Astrocyte (in vitro differentiated cells and primary cell): ENCODE data around the gene CDC26. TPM values are rescaled to one million over a fixed set of nuclear protein-coding genes. Genes with fewer than 3 reads are reported as not detected.

Experiments used
- DNase-seq: peaks from one replicate; pipeline ENCODE4 v3.0.0-alpha.2; 2010; ENCODE audit warnings: low read depth
- FAIRE-seq: peaks from 2 replicates; lab custom pipeline; 2011; peaks lifted over from hg19 to GRCh38; lab: Jason Lieb, UNC
- H2AFZ ChIP-seq: 2 replicates; pipeline ENCODE4 v1.6.0; 2012; ENCODE audit warnings: low read depth, low read length, inconsistent platforms
- H3K27ac ChIP-seq: 2 replicates; pipeline ENCODE4 v1.5.1; 2011; ENCODE audit warnings: low read depth, low read length, inconsistent platforms
- H3K27me3 ChIP-seq: 2 replicates; pipeline ENCODE4 v1.6.0; 2011; ENCODE audit warnings: low read length, inconsistent platforms; ENCODE audit not compliant: insufficient read depth
- H3K36me3 ChIP-seq: 2 replicates; pipeline ENCODE4 v1.5.1; 2011; ENCODE audit warnings: low read length, inconsistent platforms; ENCODE audit not compliant: insufficient read depth
- H3K4me1 ChIP-seq: 2 replicates; pipeline ENCODE4 v1.5.1; 2011; ENCODE audit warnings: low read length, inconsistent platforms; ENCODE audit not compliant: insufficient read depth
- H3K4me2 ChIP-seq: 2 replicates; pipeline ENCODE4 v1.6.0; 2012; ENCODE audit warnings: low read length, inconsistent platforms
- H3K4me3 ChIP-seq: 2 replicates; pipeline ENCODE4 v1.5.1; 2011; ENCODE audit warnings: low read depth, mild to moderate bottlenecking, low read length, inconsistent platforms; ENCODE audit not compliant: insufficient read depth
- H3K79me2 ChIP-seq: 2 replicates; pipeline ENCODE4 v1.6.0; 2012; ENCODE audit warnings: mild to moderate bottlenecking, low read length, inconsistent platforms; ENCODE audit not compliant: insufficient read depth
- H3K9ac ChIP-seq: 2 replicates; pipeline ENCODE4 v1.6.0; 2012; ENCODE audit warnings: mild to moderate bottlenecking, low read length, inconsistent platforms
- H3K9me3 ChIP-seq: 2 replicates; pipeline ENCODE4 v1.5.1; 2012; ENCODE audit warnings: low read depth, mild to moderate bottlenecking, low read length, inconsistent platforms; ENCODE audit not compliant: insufficient read depth
- H4K20me1 ChIP-seq: 2 replicates; pipeline ENCODE4 v1.6.0; 2012; ENCODE audit warnings: low read length, inconsistent platforms; ENCODE audit not compliant: insufficient read depth
- H3K27ac Mint-ChIP-seq: one replicate; pipeline ENCODE4 v1.8.0; 2021; ENCODE audit warnings: mild to moderate bottlenecking, mixed read lengths; ENCODE audit not compliant: unreplicated experiment
- H3K27me3 Mint-ChIP-seq: one replicate; pipeline ENCODE4 v1.8.0; 2021; ENCODE audit warnings: low read depth, mixed read lengths; ENCODE audit not compliant: unreplicated experiment
- H3K36me3 Mint-ChIP-seq: one replicate; pipeline ENCODE4 v1.8.0; 2021; ENCODE audit warnings: low read depth, mixed read lengths; ENCODE audit not compliant: unreplicated experiment
- H3K4me1 Mint-ChIP-seq: one replicate; pipeline ENCODE4 v1.8.0; 2021; ENCODE audit warnings: low read depth, mixed read lengths; ENCODE audit not compliant: unreplicated experiment
- H3K4me3 Mint-ChIP-seq: one replicate; pipeline ENCODE4 v1.8.0; 2021; ENCODE audit warnings: mild to moderate bottlenecking, moderate library complexity, mixed read lengths; ENCODE audit not compliant: unreplicated experiment
- H3K9me3 Mint-ChIP-seq: one replicate; pipeline ENCODE4 v1.8.0; 2021; ENCODE audit warnings: mild to moderate bottlenecking, mixed read lengths; ENCODE audit not compliant: unreplicated experiment
- CTCF ChIP-seq: IDR thresholded peaks from 2 replicates; pipeline ENCODE4 v1.5.1; 2011; ENCODE audit warnings: low read depth, mild to moderate bottlenecking, inconsistent platforms, low read length, moderate library complexity; ENCODE audit not compliant: insufficient read depth
- EZH2 ChIP-seq: IDR thresholded peaks from 2 replicates; pipeline ENCODE4 v1.6.1; 2012; ENCODE audit warnings: mild to moderate bottlenecking, low read length, inconsistent platforms; ENCODE audit not compliant: insufficient read depth
- total RNA-seq: library from RNA; stranded (reverse); gene quantifications from 2 replicates; pipeline ENCODE4 v1.2.1, GENCODE V29; 2021

CDC26 gene
- total RNA-seq, 1 donor from 2014 or later: 23.9 TPM

GRCh38 chr9:113320051-113320450 lies 44.7 kb upstream of the CDC26 start:
- Histone ChIP-seq H3K27ac (no peak overlapping the region), H3K79me2 (no peaks in the 10 kb centered on the region), H3K4me1 (no peaks in the 10 kb centered on the region), H3K27me3 (no peaks in the 10 kb centered on the region), H4K20me1 (no peaks in the 10 kb centered on the region), H3K4me2 (no peak overlapping the region), H3K9me3 (no peaks in the 10 kb centered on the region), H2AFZ (no peak overlapping the region), H3K9ac (no peak overlapping the region), H3K36me3 (no peaks in the 10 kb centered on the region), H3K4me3 (no peak overlapping the region)
- H3K4me1 Mint-ChIP-seq: no peaks in the 10 kb centered on the region
- peaks cover 6% of the 10 kb centered on the region for H3K9me3 Mint-ChIP-seq
- peaks cover 15% of the 10 kb centered on the region for H3K27me3 Mint-ChIP-seq
- no peak overlapping the region for H3K4me3 Mint-ChIP-seq
- FAIRE-seq: no peak
- H3K36me3 Mint-ChIP-seq: peaks cover 7% of the 10 kb centered on the region
- DNase-seq: no peak
- H3K27ac Mint-ChIP-seq: no peak overlapping the region
- TF ChIP-seq EZH2: no peak
- no peak for TF ChIP-seq CTCF

- TF ChIP-seq EZH2 (no peak), CTCF (no peak)
- H3K9me3 Mint-ChIP-seq: peaks cover 6% of the 10 kb centered on the region
- H3K9me3 ChIP-seq: no peaks in the 10 kb centered on the region
- H3K4me3 ChIP-seq: no peak overlapping the region
- no peaks in the 10 kb centered on the region for H3K27me3 ChIP-seq
- DNase-seq (no peak), FAIRE-seq (no peak)
- H3K4me2 ChIP-seq: no peak overlapping the region
- H4K20me1 ChIP-seq: no peaks in the 10 kb centered on the region
- H3K4me3 Mint-ChIP-seq: no peak overlapping the region
- H3K36me3 ChIP-seq: no peaks in the 10 kb centered on the region
- H3K27me3 Mint-ChIP-seq: peaks cover 17% of the 10 kb centered on the region
- H3K9ac ChIP-seq: no peak overlapping the region
- no peak overlapping the region for H2AFZ ChIP-seq
- no peaks in the 10 kb centered on the region for H3K4me1 Mint-ChIP-seq
- no peaks in the 10 kb centered on the region for H3K79me2 ChIP-seq
- H3K4me1 ChIP-seq: no peaks in the 10 kb centered on the region
- H3K27ac Mint-ChIP-seq: no peak overlapping the region
- H3K27ac ChIP-seq: no peak overlapping the region
- H3K36me3 Mint-ChIP-seq: peaks cover 7% of the 10 kb centered on the region
Measured at GRCh38 chr9:113319054-113319453, 43.7 kb upstream of the CDC26 start.

- no peaks in the 10 kb centered on the region for H3K79me2 ChIP-seq
- peaks cover 16% of the 10 kb centered on the region for H3K27me3 Mint-ChIP-seq
- no peaks in the 10 kb centered on the region for H3K9me3 ChIP-seq
- H3K27me3 ChIP-seq: no peaks in the 10 kb centered on the region
- H3K9me3 Mint-ChIP-seq: peaks cover 6% of the 10 kb centered on the region
- no peaks in the 10 kb centered on the region for H4K20me1 ChIP-seq
- no peak for TF ChIP-seq EZH2
- TF ChIP-seq CTCF: peak; percentile 18
- no peak overlapping the region for H3K9ac ChIP-seq
- no peak overlapping the region for H2AFZ ChIP-seq
- peaks cover 7% of the 10 kb centered on the region for H3K36me3 Mint-ChIP-seq
- no peak overlapping the region for H3K27ac Mint-ChIP-seq
- H3K4me2 ChIP-seq: no peak overlapping the region
- H3K36me3 ChIP-seq: no peaks in the 10 kb centered on the region
- FAIRE-seq (no peak), DNase-seq (no peak)
- no peak overlapping the region for H3K4me3 Mint-ChIP-seq
- no peak overlapping the region for H3K27ac ChIP-seq
- no peaks in the 10 kb centered on the region for H3K4me1 ChIP-seq
- H3K4me3 ChIP-seq: no peak overlapping the region
- H3K4me1 Mint-ChIP-seq: no peaks in the 10 kb centered on the region
Measured at GRCh38 chr9:113317777-113318176, 42.4 kb upstream of the CDC26 start.
